H1 (cell line): ENCODE results near the gene IGFL2. TPM values are rescaled to one million over a fixed set of nuclear protein-coding genes. Genes with fewer than 3 reads are reported as not detected.

Experiments used
- RNF2 ChIP-seq: fragments of 200-900, 300-1000 bp; sonication (generic); IDR thresholded peaks from 2 replicates; pipeline ENCODE4 v1.7.1; 2016; ENCODE audit warnings: borderline replicate concordance, low read depth, mild to moderate bottlenecking, antibody characterized with exemption, low read length; ENCODE audit not compliant: poor library complexity, severe bottlenecking; ENCODE audit errors: missing control alignments
- SIRT6 ChIP-seq: IDR thresholded peaks from one replicate; pipeline ENCODE4 v1.7.1; 2012; ENCODE audit warnings: low read length, inconsistent platforms
- polyA plus RNA-seq, 7 experiments: library from polyadenylated mRNA; depleted of rRNA in 3 of 7; stranded (reverse) in 5 of 7; unstranded in 2 of 7; fragments of >200 nt in 5 of 7; fragments of 200-250 nt in 2 of 7; gene quantifications; 1 replicate in 5 of 7; 2 replicates in 1 of 7; 4 replicates in 1 of 7; pipeline versions ENCODE4 v1.2.1 to v1.2.3, GENCODE V29; 2011 to 2013; ENCODE audit warnings: missing spikeins in 2 of 7, mixed read lengths in 2 of 7
- total RNA-seq: library from RNA; stranded (reverse); fragmentation: NEBNext Ultra II Directional; extraction: Animal tissue kit (Norgen Biotek cat#: 25700); gene quantifications from 2 replicates; pipeline ENCODE4 v1.2.1, GENCODE V29; 2021
- TF ChIP-seq, protein P1 (sequence below), 3 experiments: IDR thresholded peaks; 1 replicate in 2 of 3; 2 replicates in 1 of 3; pipeline versions ENCODE4 v1.5.1 to v1.6.1; 2011; ENCODE audit warnings: low read length in 3 of 3, mild to moderate bottlenecking in 3 of 3, inconsistent platforms in 2 of 3, low read depth in 1 of 3, moderate library complexity in 1 of 3; ENCODE audit not compliant: insufficient read depth in 1 of 3; ENCODE audit errors: control extremely low read depth in 1 of 3
- TF ChIP-seq, protein P2 (sequence below): IDR thresholded peaks from 2 replicates; pipeline ENCODE4 v1.6.1; 2011; ENCODE audit warnings: low read depth, mild to moderate bottlenecking, low read length; ENCODE audit not compliant: insufficient read depth

IGFL2 gene
- total and polyA plus RNA-seq, 2 of the 8 experiments (the other 6 are each of a cell fraction or from before 2014, with no cell fraction given): not detected

DNA sequence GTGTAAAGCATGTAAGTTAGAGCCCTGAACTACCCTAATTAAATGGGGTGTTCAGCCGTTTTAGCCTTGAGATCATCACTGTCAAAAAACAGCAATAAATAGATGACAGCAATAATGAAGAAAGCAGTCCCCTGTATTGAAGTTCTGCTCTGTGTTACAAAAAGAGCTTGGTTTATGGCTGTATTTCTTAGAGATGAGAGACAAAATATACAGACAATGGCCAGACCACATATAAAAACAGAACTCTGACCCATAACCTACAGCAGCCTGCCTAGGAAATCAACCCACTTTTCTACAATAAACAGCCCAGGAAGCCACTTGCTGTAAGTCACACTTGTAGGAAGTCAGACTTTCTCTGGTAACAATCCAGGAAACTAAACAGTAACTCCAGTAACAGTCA, 34.3 kb upstream of the IGFL2 start (continued):
- TF ChIP-seq, protein P1, sequence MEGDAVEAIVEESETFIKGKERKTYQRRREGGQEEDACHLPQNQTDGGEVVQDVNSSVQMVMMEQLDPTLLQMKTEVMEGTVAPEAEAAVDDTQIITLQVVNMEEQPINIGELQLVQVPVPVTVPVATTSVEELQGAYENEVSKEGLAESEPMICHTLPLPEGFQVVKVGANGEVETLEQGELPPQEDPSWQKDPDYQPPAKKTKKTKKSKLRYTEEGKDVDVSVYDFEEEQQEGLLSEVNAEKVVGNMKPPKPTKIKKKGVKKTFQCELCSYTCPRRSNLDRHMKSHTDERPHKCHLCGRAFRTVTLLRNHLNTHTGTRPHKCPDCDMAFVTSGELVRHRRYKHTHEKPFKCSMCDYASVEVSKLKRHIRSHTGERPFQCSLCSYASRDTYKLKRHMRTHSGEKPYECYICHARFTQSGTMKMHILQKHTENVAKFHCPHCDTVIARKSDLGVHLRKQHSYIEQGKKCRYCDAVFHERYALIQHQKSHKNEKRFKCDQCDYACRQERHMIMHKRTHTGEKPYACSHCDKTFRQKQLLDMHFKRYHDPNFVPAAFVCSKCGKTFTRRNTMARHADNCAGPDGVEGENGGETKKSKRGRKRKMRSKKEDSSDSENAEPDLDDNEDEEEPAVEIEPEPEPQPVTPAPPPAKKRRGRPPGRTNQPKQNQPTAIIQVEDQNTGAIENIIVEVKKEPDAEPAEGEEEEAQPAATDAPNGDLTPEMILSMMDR (IDR thresholded peaks at IDR 0.05; ENCODE audit: control extremely low read depth in 1 of 3, insufficient read depth in 1 of 3, low read depth in 1 of 3, low read length in 3 of 3): no peak
- no peak for TF ChIP-seq RNF2
- TF ChIP-seq SIRT6: no peak
- TF ChIP-seq, protein P2, sequence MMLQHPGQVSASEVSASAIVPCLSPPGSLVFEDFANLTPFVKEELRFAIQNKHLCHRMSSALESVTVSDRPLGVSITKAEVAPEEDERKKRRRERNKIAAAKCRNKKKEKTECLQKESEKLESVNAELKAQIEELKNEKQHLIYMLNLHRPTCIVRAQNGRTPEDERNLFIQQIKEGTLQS: no peak
